ENCODE results near the gene GPC4. TPM values are rescaled to one million over a fixed set of nuclear protein-coding genes. Genes with fewer than 3 reads are reported as not detected.

The GPC4 gene
- total RNA-seq, 1 experiment from 2014 or later: 4.7 TPM

DNA sequence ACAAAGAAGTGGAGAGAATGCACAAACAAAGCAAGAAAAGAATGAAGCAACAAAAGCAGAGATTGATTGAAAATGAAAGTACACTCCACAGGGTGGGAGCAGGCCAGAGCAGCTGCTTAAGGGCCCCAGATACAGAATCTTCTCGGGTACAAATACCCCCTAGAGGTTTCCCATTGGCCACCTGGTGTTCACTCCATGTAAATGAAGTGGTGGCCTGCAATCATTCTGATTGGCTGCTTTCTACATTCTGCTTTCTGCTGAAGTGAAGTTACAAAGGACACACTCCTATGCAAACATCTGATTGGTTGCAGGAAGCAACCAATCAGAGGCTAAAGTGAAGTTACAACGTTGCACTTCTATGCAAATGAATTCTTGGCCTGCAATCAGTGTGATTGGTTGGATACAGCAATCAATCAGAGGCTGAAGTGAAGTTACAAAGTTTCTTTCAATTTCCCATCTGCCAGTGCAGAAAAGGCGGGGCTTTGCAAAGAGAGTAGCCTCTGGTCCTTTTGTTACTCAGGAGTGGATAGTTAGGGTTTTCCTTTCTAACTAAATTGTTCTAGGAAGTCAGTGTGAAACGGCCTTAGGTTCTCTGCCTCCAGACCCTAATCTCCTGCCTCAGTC is 19.0 kb upstream of the GPC4 start:
- H3K9me3 ChIP-seq (ENCODE audit: insufficient read depth, low read depth): no peaks in the 10 kb centered on the region
- no peak overlapping the region for H3K4me2 ChIP-seq
- no peaks in the 10 kb centered on the region for H3K79me2 ChIP-seq (ENCODE audit: low read depth)
- no peak overlapping the region for H3K4me3 ChIP-seq
- H3F3A ChIP-seq (ENCODE audit: insufficient read depth, low read depth): no peaks in the 10 kb centered on the region
- no peaks in the 10 kb centered on the region for H4K20me1 ChIP-seq (ENCODE audit: insufficient read depth)
- no peak for TF ChIP-seq EZH2 (IDR thresholded peaks at IDR 0.05; ENCODE audit: low read depth)
- TF ChIP-seq, protein P1, sequence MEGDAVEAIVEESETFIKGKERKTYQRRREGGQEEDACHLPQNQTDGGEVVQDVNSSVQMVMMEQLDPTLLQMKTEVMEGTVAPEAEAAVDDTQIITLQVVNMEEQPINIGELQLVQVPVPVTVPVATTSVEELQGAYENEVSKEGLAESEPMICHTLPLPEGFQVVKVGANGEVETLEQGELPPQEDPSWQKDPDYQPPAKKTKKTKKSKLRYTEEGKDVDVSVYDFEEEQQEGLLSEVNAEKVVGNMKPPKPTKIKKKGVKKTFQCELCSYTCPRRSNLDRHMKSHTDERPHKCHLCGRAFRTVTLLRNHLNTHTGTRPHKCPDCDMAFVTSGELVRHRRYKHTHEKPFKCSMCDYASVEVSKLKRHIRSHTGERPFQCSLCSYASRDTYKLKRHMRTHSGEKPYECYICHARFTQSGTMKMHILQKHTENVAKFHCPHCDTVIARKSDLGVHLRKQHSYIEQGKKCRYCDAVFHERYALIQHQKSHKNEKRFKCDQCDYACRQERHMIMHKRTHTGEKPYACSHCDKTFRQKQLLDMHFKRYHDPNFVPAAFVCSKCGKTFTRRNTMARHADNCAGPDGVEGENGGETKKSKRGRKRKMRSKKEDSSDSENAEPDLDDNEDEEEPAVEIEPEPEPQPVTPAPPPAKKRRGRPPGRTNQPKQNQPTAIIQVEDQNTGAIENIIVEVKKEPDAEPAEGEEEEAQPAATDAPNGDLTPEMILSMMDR (conservative IDR thresholded peaks at IDR 0.05): no peak
- H3K4me1 ChIP-seq (replicated peaks; ENCODE audit: insufficient read depth): 0 out of 2 replicates have a peak, but pooled peaks cover 6% of the 10 kb centered on the region
- no peaks in the 10 kb centered on the region for H3K36me3 ChIP-seq (ENCODE audit: low read depth)
- H3K27me3 ChIP-seq (ENCODE audit: insufficient read depth, low read depth): no peaks in the 10 kb centered on the region
- no peaks in the 10 kb centered on the region for H3K9me2 ChIP-seq (ENCODE audit: insufficient read depth)
- intact Hi-C loops (cut with micrococcal nuclease; ENCODE audit: unreplicated experiment): no loop called here
- no peak overlapping the region for H2AFZ ChIP-seq
- ChIA-PET POLR2A (ENCODE audit: unreplicated experiment) (no interaction called here), CTCF (no interaction called here)
- BruUV-seq (replicated peaks): no TSS peak
- DNase-seq: no peak
- H3K27ac ChIP-seq: no peak overlapping the region

DNA sequence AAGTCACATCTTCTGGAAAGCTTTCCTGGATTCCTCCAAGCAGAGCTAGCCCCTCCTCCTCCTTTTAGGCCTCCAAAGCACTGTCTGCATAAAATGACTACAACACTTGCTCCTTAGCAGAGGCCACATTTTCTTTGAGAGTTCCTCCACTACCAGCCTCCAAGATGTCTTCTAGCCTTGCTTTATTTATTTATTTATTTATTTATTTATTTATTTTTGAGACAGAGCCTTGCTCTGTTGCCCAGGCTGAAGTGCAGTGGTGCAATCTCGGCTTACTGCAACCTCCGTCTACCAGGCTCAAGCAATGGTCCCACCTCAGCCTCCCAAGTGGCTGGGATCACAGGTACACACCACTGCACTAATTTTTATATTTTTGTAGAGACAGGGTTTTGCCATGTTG is 4.6 kb upstream of the GPC4 start:
- H3K9me3 ChIP-seq (ENCODE audit: insufficient read depth, low read depth): no peaks in the 10 kb centered on the region
- no peak overlapping the region for H3K27ac ChIP-seq
- H3F3A ChIP-seq (ENCODE audit: insufficient read depth, low read depth): no peaks in the 10 kb centered on the region
- H3K27me3 ChIP-seq (ENCODE audit: insufficient read depth, low read depth): peaks cover 20% of the 10 kb centered on the region
- no TSS peak for BruUV-seq (replicated peaks)
- H2AFZ ChIP-seq: no peak overlapping the region
- H3K9me2 ChIP-seq (ENCODE audit: insufficient read depth): no peaks in the 10 kb centered on the region
- no peak overlapping the region for H3K4me3 ChIP-seq
- no peak for DNase-seq
- intact Hi-C loops (cut with micrococcal nuclease; ENCODE audit: unreplicated experiment): loop anchor here (10.0 kb wide), 1 partner anchor 245 kb away; no protein-coding TSS in a partner anchor
- CTCF ChIA-PET: no interaction called here
- no peaks in the 10 kb centered on the region for H4K20me1 ChIP-seq (ENCODE audit: insufficient read depth)
- H3K79me2 ChIP-seq (ENCODE audit: low read depth): no peaks in the 10 kb centered on the region
- POLR2A ChIA-PET (ENCODE audit: unreplicated experiment): no interaction called here
- TF ChIP-seq, protein P1 (conservative IDR thresholded peaks at IDR 0.05): no peak
- no peak for TF ChIP-seq EZH2 (IDR thresholded peaks at IDR 0.05; ENCODE audit: low read depth)
- no peak overlapping the region for H3K4me2 ChIP-seq
- peaks cover under 1% of the 10 kb centered on the region; the same call in 1 of the 2 replicates for H3K4me1 ChIP-seq (replicated peaks; ENCODE audit: insufficient read depth)
- no peaks in the 10 kb centered on the region for H3K36me3 ChIP-seq (ENCODE audit: low read depth)

DNA sequence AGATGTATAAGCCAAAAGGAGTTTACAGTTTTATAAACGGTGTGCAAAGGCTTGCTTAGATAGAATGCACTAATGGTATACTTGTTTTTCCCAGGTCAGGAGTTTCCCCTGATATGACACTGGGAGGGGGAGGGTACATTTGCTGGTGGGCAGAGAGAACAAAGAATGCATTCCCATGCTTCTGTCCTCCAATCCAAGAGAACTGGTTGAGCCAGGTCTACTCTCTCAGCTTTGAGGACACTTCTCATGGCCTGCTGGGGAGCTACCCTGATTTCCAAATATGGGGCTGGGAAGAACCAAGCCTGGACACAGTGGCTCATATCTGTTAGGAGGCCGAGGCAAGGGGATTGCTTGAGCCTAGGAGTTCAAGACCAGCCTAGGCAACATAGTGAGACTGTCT is 3.3 kb upstream of the GPC4 start:
- Histone ChIP-seq H3K79me2 (ENCODE audit: low read depth) (no peaks in the 10 kb centered on the region), H3K9me3 (ENCODE audit: insufficient read depth, low read depth) (no peaks in the 10 kb centered on the region), H2AFZ (no peak overlapping the region), H3K27ac (no peak overlapping the region), H3K4me2 (no peak overlapping the region), H3K4me1 (replicated peaks; ENCODE audit: insufficient read depth) (peaks cover 5% of the 10 kb centered on the region; the same call in 1 of the 2 replicates), H4K20me1 (ENCODE audit: insufficient read depth) (no peaks in the 10 kb centered on the region), H3F3A (ENCODE audit: insufficient read depth, low read depth) (no peaks in the 10 kb centered on the region), H3K36me3 (ENCODE audit: low read depth) (no peaks in the 10 kb centered on the region), H3K4me3 (no peak overlapping the region), H3K9me2 (ENCODE audit: insufficient read depth) (no peaks in the 10 kb centered on the region), H3K27me3 (ENCODE audit: insufficient read depth, low read depth) (peaks cover 32% of the 10 kb centered on the region)
- no peak for DNase-seq
- intact Hi-C loops (cut with micrococcal nuclease; ENCODE audit: unreplicated experiment): loop anchor here (10.0 kb wide), 1 partner anchor 246 kb away; no protein-coding TSS in a partner anchor
- BruUV-seq (replicated peaks): no TSS peak
- no peak for TF ChIP-seq EZH2 (IDR thresholded peaks at IDR 0.05; ENCODE audit: low read depth)
- TF ChIP-seq, protein P1 (conservative IDR thresholded peaks at IDR 0.05): no peak
- CTCF ChIA-PET: no interaction called here
- POLR2A ChIA-PET (ENCODE audit: unreplicated experiment): no interaction called here

Data from PC-9 (cell line).